Measurements from ENCODE around the gene SLX4.

SLX4 gene

GRCh38 chr16:3599121-3599520 lies 12.3 kb downstream of the SLX4 start:
- DNase-seq = no peak

GRCh38 chr16:3598236-3598635 lies 13.2 kb downstream of the SLX4 start:
- DNase-seq = no peak

- DNase-seq = no peak
Observed at GRCh38 chr16:3597676-3598075, 13.7 kb downstream of the SLX4 start.

GRCh38 chr16:3597226-3597625 lies 14.2 kb downstream of the SLX4 start:
- no peak for DNase-seq

- no peak for DNase-seq
Observed at GRCh38 chr16:3596101-3596861, 15.1 kb downstream of the SLX4 start.

GRCh38 chr16:3595521-3596021 lies 15.8 kb downstream of the SLX4 start:
- no peak for DNase-seq

GRCh38 chr16:3595110-3595486 lies 16.3 kb downstream of the SLX4 start:
- DNase-seq = no peak

GRCh38 chr16:3594316-3595109 lies 16.9 kb downstream of the SLX4 start:
- no peak for DNase-seq

- DNase-seq = no peak
Observed at GRCh38 chr16:3592559-3592958, 18.8 kb downstream of the SLX4 start.

- no peak for DNase-seq
Observed at GRCh38 chr16:3591991-3592390, 19.4 kb downstream of the SLX4 start.

- DNase-seq = no peak
Observed at GRCh38 chr16:3591436-3591803, 20.0 kb downstream of the SLX4 start.

GRCh38 chr16:3590736-3591435 lies 20.5 kb downstream of the SLX4 start:
- no peak for DNase-seq

GRCh38 chr16:3589991-3590701 lies 21.3 kb downstream of the SLX4 start:
- DNase-seq = no peak

- no peak for DNase-seq
Observed at GRCh38 chr16:3589441-3589921, 21.9 kb downstream of the SLX4 start.

GRCh38 chr16:3589001-3589400 lies 22.4 kb downstream of the SLX4 start:
- DNase-seq = no peak

GRCh38 chr16:3587547-3588110 lies 23.8 kb downstream of the SLX4 start:
- no peak for DNase-seq

GRCh38 chr16:3584412-3584811 lies 27.0 kb downstream of the SLX4 start:
- DNase-seq = no peak

- no peak for DNase-seq
Observed at GRCh38 chr16:3583303-3584038, 27.9 kb downstream of the SLX4 start.

GRCh38 chr16:3582276-3583165 lies 28.9 kb downstream of the SLX4 start:
- no peak for DNase-seq

GRCh38 chr16:3581392-3581791 lies 30.0 kb downstream of the SLX4 start:
- DNase-seq = no peak

GRCh38 chr16:3580686-3581085 lies 30.7 kb downstream of the SLX4 start:
- DNase-seq = no peak
